Spleen (tissue), 11 donors: Measurements from ENCODE around the gene TXNDC17. TPM values are rescaled to one million over a fixed set of nuclear protein-coding genes. Genes with fewer than 3 reads are reported as not detected.
"Not testable (repeated sequence)": the region's sequence is repeated elsewhere in the genome, so short reads cannot be mapped to it uniquely, and the experiment has no call there.

Experiments used
- DNase-seq: peaks from one replicate; pipeline ENCODE4 v3.0.0-alpha.2; 2020
- H3K27ac ChIP-seq, 8 donors: fragments of 200-600 bp; sonication (generic) in 7 of 8; 1 replicate in 4 of 8; 2 replicates in 4 of 8; pipeline versions ENCODE4 v1.5.0 to v1.8.0; 2016 to 2021; ENCODE audit warnings: inconsistent platforms in 4 of 8, mild to moderate bottlenecking in 4 of 8, moderate library complexity in 1 of 8
- H3K27me3 ChIP-seq, 7 donors: fragments of 200-600 bp; sonication (generic) in 6 of 7; replicated peaks in 1 of 7; 1 replicate in 4 of 7; 2 replicates in 3 of 7; pipeline versions ENCODE4 v1.5.0 to v1.8.0; 2016 to 2021; ENCODE audit warnings: inconsistent platforms in 3 of 7, mild to moderate bottlenecking in 1 of 7
- H3K36me3 ChIP-seq, 6 donors: fragments of 200-600 bp; sonication (generic) in 5 of 6; 1 replicate in 4 of 6; 2 replicates in 2 of 6; pipeline versions ENCODE4 v1.5.0 to v1.8.0; 2016 to 2021; ENCODE audit warnings: inconsistent platforms in 2 of 6
- H3K4me1 ChIP-seq, 6 donors: fragments of 200-600 bp; sonication (generic) in 5 of 6; 1 replicate in 3 of 6; 2 replicates in 3 of 6; pipeline versions ENCODE4 v1.5.0 to v1.8.0; 2016 to 2021; ENCODE audit warnings: inconsistent platforms in 3 of 6
- H3K4me3 ChIP-seq, 8 donors: fragments of 200-600 bp; sonication (generic) in 7 of 8; 1 replicate in 4 of 8; 2 replicates in 4 of 8; pipeline versions ENCODE4 v1.5.0 to v1.8.0; 2016 to 2021; ENCODE audit warnings: inconsistent platforms in 4 of 8, mild to moderate bottlenecking in 4 of 8, moderate library complexity in 2 of 8
- H3K9me3 ChIP-seq, 8 donors: fragments of 200-600 bp; sonication (generic) in 7 of 8; 1 replicate in 4 of 8; 2 replicates in 4 of 8; pipeline versions ENCODE4 v1.5.0 to v1.8.0; 2016 to 2021; ENCODE audit warnings: inconsistent platforms in 4 of 8
- CTCF ChIP-seq, 11 experiments: fragments of 200-600 bp in 7 of 11; fragments of 450-650 bp in 4 of 11; sonication (generic) in 4 of 11; IDR thresholded peaks in 8 of 11; conservative IDR thresholded peaks in 3 of 11; 1 replicate in 7 of 11; 2 replicates in 4 of 11; pipeline versions ENCODE4 v1.4.0 to v1.8.0; 2016 to 2021; ENCODE audit warnings: antibody characterized with exemption in 11 of 11, inconsistent platforms in 4 of 11, mild to moderate bottlenecking in 1 of 11
- POLR2A ChIP-seq, 3 donors: fragments of 450-650 bp; IDR thresholded peaks; one replicate each; pipeline ENCODE4 v1.5.1; 2017; ENCODE audit warnings: antibody characterized with exemption in 3 of 3, mild to moderate bottlenecking in 1 of 3
- POLR2AphosphoS5 ChIP-seq, 3 donors: sonication (generic); formaldehyde crosslinking; IDR thresholded peaks; one replicate each; pipeline ENCODE4 v1.5.1; 2017; ENCODE audit warnings: antibody characterized with exemption in 3 of 3
- WGBS, 5 donors: extraction: QIAGEN DNeasy Blood & Tissue Kit in 3 of 5; methylation state at CpG; one replicate each; pipeline versions ENCODE4 v1.1.5 to v1.1.7; 2013 to 2018; 5-methylcytosine and 5-hydroxymethylcytosine counted together
- intact Hi-C: fragments of 100-400 bp; cut with DNase I; formaldehyde crosslinking; loops from one replicate; pipeline ENCODE4 v1.15.0; 2023; ENCODE audit warnings: low total_unique reads
- polyA plus RNA-seq, 3 donors: library from polyadenylated mRNA; stranded (reverse); fragments of 200-250 nt; gene quantifications; one replicate each; pipeline ENCODE4 v1.2.1, GENCODE V29; 2013
- total RNA-seq, 7 donors: library from RNA; depleted of rRNA in 3 of 7; stranded (reverse); fragments of >200 nt in 3 of 7; fragmentation: NEBNext Ultra II Directional in 4 of 7; extraction: Animal tissue kit (Norgen Biotek cat#: 25700) in 4 of 7; gene quantifications; one replicate each; pipeline versions ENCODE4 v1.1.0 to v1.2.1, GENCODE V29; 2016 to 2021
- donor health status: healthy with polysubstance abuse.
- donor health status: DM: no; HTN: no; CAD: no; lungs with moderate emphysema.
- donor health status: DM: no; HTN: no; CAD: no.
- donor health status: Bipolar disorder and iron deficiency.
- donor health status: healthy.
- donor health status: DM: no; HTN: no; CAD: no.
- donor health status: DM: yes; HTN: yes; CAD: no.

TXNDC17 gene
- total and polyA plus RNA-seq, 10 donors, result 38.8 to 215 (median 84.7) TPM

- H3K4me1 ChIP-seq, result peaks cover 15 to 83% (median 56%) of the 10 kb centered on the region in 6 donors
- peaks cover 0 to 48% (median 6%) of the 10 kb centered on the region in 7 donors for H3K27me3 ChIP-seq
- DNase-seq, result no peak
- TF ChIP-seq POLR2A (IDR thresholded peaks at IDR 0.05), result no peak
- no peak for TF ChIP-seq CTCF (IDR thresholded peaks at IDR 0.05 in 8 of 11, conservative IDR thresholded peaks at IDR 0.05 in 3 of 11)
- TF ChIP-seq POLR2AphosphoS5 (IDR thresholded peaks at IDR 0.05), result no peak
- H3K9me3 ChIP-seq, result no peaks in the 10 kb centered on the region
- peak overlapping the region in 4 of 8 donors; percentile 46 to 76 (median 52) for H3K27ac ChIP-seq
- no peaks in the 10 kb centered on the region for H3K36me3 ChIP-seq
- WGBS, 5 donors, result 70 to 73% (median 70%) methylated on average over 17 to 18 of the region's 18 CpGs
- intact Hi-C loops, result no loop called here
- peak overlapping the region in 6 of 8 donors; percentile 9 to 67 (median 37) for H3K4me3 ChIP-seq
Observed at GRCh38 chr17:6657633-6658287, 16.9 kb downstream of the TXNDC17 start.

- DNase-seq, H3K36me3 ChIP-seq, intact Hi-C loops, H3K9me3 ChIP-seq, H3K27ac ChIP-seq: not testable (repeated sequence)
- Histone ChIP-seq H3K4me3 (peak overlapping the region in 1 of 8 donors; percentile 67), H3K27me3 (peaks cover 0 to 48% (median 6%) of the 10 kb centered on the region in 7 donors), H3K4me1 (peaks cover 9 to 80% (median 49%) of the 10 kb centered on the region in 6 donors)
- WGBS, 5 donors, result 71 to 97% (median 92%) methylated on average over 2 to 5 of the region's 5 CpGs
Observed at GRCh38 chr17:6658411-6658810, 17.6 kb downstream of the TXNDC17 start.

GRCh38 chr17:6660101-6660500, 19.2 kb downstream of the TXNDC17 start:
- TF ChIP-seq POLR2A (IDR thresholded peaks at IDR 0.05), result no peak
- no peak for TF ChIP-seq CTCF (IDR thresholded peaks at IDR 0.05 in 8 of 11, conservative IDR thresholded peaks at IDR 0.05 in 3 of 11)
- no peak for TF ChIP-seq POLR2AphosphoS5 (IDR thresholded peaks at IDR 0.05)
- Histone ChIP-seq H3K36me3 (no peaks in the 10 kb centered on the region), H3K27ac (peak overlapping the region in 4 of 8 donors; percentile 59 to 83 (median 70)), H3K9me3 (no peaks in the 10 kb centered on the region), H3K4me3 (peak overlapping the region in 1 of 8 donors; percentile 56), H3K27me3 (peaks cover 0 to 33% (median 3%) of the 10 kb centered on the region in 7 donors), H3K4me1 (peaks cover 9 to 63% (median 36%) of the 10 kb centered on the region in 6 donors)
- DNase-seq, result no peak
- intact Hi-C loops, result loop anchor here (10.0 kb wide), 1 partner anchor 345 kb away; no protein-coding TSS in a partner anchor
- WGBS, 5 donors, result 58 to 77% (median 68%) methylated on average over 9 of the region's 9 CpGs

- H3K9me3 ChIP-seq, result no peaks in the 10 kb centered on the region
- WGBS, 5 donors, result 9 to 24% (median 14%) methylated on average over 11 of the region's 11 CpGs
Observed at GRCh38 chr17:6660805-6661463, 20.1 kb downstream of the TXNDC17 start.

More at GRCh38 chr17:6660805-6661463, 20.1 kb downstream of the TXNDC17 start:
- intact Hi-C loops, result loop anchor here (10.0 kb wide), 1 partner anchor 344 kb away; no protein-coding TSS in a partner anchor
- peak overlapping the region in 2 of 8 donors; percentile 8 to 56 for H3K4me3 ChIP-seq
- H3K4me1 ChIP-seq, result peaks cover 9 to 58% (median 33%) of the 10 kb centered on the region in 6 donors
- peak overlapping the region in 5 of 8 donors; percentile 32 to 83 (median 69) for H3K27ac ChIP-seq
- H3K36me3 ChIP-seq, result no peaks in the 10 kb centered on the region
- H3K27me3 ChIP-seq, result peaks cover 0 to 24% (median 0%) of the 10 kb centered on the region in 7 donors
- no peak for DNase-seq
- no peak for TF ChIP-seq CTCF (IDR thresholded peaks at IDR 0.05 in 8 of 11, conservative IDR thresholded peaks at IDR 0.05 in 3 of 11)
- TF ChIP-seq POLR2AphosphoS5 (IDR thresholded peaks at IDR 0.05), result peak in 2 of 3 donors; percentile 9 to 49
- no peak for TF ChIP-seq POLR2A (IDR thresholded peaks at IDR 0.05)
